Fibroblast of skin of scalp (primary cell): ENCODE results near the gene CTXND1.
"Not testable (repeated sequence)": the region's sequence is repeated elsewhere in the genome, so short reads cannot be mapped to it uniquely, and the experiment has no call there.

ENCODE experiments used
- DNase-seq: peaks from one replicate; pipeline ENCODE4 v3.0.0-alpha.2; 2013

CTXND1 gene

DNA sequence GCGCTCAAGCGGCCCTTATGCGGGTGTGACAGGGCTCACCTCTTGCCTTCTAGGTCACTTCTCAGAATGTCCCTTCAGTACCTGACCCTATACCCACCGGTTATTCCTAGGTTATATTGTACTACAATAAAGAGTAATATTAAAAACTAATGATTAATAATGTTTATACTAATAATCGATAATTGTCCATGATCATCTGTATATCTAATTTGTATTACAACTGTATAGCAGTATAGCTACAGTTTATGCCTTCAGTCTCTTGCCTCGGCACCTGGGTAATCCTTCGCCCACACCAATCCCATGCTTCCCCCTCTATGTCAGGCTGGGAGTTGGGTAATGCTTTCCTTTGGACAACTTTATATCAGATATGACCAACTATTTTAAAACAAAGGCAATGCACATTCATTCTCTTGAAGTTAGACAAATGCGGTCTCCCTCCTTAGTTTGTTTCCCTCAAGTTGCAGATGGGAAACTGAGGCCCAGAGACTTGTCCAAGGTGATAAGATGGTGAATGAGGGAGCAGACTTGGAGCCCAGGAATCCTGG is 95.8 kb downstream of the CTXND1 start:
- DNase-seq = no peak

DNA sequence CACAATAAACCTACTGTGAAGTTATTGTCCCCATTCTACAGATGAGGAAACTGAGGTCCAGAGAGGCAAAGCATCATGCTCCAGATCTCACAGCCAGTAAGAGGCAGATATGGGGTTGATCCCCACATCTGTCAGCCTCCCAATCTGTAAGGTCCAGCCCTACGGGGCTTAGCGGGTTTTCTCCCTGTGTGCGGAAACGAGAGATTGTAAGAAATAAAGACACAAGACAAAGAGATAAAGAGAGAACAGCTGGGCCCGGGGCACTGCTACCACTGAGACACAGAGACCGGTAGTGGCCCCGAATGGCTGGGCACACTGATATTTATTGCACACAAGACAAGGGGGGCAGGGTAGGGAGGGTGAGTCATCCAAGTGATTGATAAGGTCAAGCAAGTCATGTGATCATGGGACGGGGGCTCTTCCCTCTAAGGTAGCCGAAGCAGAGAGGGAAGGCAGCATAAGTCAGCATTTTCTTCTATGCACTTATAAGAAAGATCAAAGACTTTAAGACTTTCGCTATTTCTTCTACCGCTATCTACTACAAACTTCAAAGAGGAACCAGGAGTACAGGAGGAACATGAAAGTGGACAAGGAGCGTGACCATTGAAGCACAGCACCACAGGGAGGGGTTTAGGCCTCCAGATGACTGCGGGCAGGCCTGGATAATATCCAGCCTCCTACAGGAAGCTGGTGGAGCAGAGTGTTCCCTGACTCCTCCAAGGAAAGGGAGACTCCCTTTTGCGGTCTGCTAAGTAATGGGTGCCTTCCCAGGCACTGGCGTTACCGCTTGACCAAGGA is 96.4 kb downstream of the CTXND1 start:
- not testable (repeated sequence) for DNase-seq

- no peak for DNase-seq
Measured at GRCh38 chr15:80155001-80155377, 97.0 kb downstream of the CTXND1 start.

DNA sequence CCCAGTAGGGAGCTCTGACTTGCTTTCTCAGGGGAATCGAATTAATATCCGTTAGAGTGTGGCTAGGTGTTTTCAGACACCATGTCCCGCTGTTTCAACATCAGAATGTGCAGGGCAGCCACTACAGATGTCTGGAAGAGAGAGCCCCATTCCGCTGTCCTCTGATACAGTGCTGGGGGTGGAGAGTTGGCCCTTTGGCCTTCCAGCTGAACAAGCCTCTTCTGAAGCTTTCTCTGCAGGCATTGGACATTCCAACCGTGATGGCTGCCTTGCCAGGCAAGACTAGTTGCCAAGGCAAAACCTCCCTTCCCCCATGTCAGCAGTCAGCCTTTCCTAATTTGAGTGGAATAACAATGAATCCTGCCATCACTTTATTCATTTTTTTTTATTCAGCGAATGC is 97.7 kb downstream of the CTXND1 start:
- DNase-seq = no peak

GRCh38 chr15:80153900-80154299 is 98.1 kb downstream of the CTXND1 start:
- no peak for DNase-seq

DNA sequence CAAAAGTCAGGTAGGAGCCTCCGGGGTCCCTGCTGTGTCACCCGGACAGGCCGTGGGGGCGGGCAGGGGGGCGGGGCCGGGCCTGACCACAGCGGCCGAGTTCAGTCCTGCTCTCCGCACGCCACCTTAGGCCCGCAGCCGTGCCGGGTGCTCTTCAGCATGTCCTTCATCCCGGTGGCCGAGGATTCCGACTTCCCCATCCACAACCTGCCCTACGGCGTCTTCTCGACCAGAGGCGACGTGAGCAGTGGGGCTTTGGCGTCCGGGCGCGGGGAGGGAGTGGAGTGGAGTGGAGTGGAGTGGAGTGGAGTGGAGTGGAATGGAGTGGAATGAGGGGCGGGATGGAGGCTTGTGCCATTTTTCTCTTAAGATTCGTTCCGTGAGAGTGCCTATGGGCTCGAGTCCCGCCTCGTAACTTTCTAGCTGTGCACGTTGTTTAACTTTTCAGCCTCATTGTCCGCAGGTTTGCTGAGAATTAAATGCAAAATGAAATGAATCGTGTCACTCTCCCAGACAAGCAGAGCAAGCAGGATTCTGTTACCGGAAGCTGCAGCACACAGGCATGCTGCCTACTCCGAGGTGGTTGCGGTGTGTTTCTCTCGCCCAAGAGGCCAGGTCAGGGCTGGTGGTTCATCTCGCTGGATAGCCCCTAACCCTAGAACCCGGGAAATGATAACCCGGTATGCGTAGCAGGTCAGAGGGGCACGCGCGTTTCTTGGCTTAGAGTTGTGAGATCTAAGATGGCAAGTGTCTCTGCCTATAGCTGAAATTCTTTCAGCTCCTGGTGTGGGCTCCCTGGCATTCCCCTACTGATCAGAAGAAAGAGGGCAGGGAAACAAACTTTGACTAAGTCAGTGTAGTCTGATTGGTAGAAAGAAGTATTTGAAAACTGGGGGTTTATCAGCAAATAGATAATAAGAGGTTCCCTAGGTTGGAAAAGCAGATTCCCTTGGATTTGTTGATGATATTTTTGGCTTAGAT is 98.8 kb downstream of the CTXND1 start, which contains the start of gene FAH:
Gene FAH (plus strand): TSS at position 104 of the 981 bp plus-strand sequence. CDS start 56 bp downstream, at position 160.
- peak; percentile 55 for DNase-seq

GRCh38 chr15:80152180-80152895 is 99.7 kb downstream of the CTXND1 start:
- peak; percentile 95 for DNase-seq

GRCh38 chr15:80151576-80151975 is 100.4 kb downstream of the CTXND1 start:
- DNase-seq = no peak

GRCh38 chr15:80151148-80151547 is 100.9 kb downstream of the CTXND1 start:
- DNase-seq = no peak
